Measurements from ENCODE around the gene IGF2. TPM values are rescaled to one million over a fixed set of nuclear protein-coding genes. Genes with fewer than 3 reads are reported as not detected.

IGF2 gene
- total RNA-seq, 2 donors from 2014 or later: 10.6 to 84.0 TPM

DNA sequence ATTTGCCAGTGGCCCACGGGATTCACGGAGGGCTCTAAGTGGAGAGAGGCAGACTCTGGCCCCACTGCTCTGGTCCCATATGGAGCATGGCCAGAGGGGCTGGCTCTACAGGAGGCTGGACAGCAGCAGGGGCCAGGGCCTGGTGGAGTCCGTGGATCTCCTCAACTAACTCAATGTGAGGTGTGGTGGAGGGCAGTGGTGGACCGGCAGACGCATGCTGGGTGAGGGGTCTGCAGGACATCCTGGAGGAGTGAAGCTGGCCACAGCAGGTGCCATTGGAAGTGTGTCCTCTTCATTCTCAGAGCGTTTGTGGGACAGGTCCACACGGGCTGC is 15.6 kb downstream of the IGF2 start:
- TF ChIP-seq, protein P1, sequence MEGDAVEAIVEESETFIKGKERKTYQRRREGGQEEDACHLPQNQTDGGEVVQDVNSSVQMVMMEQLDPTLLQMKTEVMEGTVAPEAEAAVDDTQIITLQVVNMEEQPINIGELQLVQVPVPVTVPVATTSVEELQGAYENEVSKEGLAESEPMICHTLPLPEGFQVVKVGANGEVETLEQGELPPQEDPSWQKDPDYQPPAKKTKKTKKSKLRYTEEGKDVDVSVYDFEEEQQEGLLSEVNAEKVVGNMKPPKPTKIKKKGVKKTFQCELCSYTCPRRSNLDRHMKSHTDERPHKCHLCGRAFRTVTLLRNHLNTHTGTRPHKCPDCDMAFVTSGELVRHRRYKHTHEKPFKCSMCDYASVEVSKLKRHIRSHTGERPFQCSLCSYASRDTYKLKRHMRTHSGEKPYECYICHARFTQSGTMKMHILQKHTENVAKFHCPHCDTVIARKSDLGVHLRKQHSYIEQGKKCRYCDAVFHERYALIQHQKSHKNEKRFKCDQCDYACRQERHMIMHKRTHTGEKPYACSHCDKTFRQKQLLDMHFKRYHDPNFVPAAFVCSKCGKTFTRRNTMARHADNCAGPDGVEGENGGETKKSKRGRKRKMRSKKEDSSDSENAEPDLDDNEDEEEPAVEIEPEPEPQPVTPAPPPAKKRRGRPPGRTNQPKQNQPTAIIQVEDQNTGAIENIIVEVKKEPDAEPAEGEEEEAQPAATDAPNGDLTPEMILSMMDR (IDR thresholded peaks at IDR 0.05): no peak
- no peak for TF ChIP-seq POLR2A (IDR thresholded peaks at IDR 0.05)
- DNase-seq: no peak
- no peaks in the 10 kb centered on the region for H3K36me3 ChIP-seq (replicated peaks in 1 of 2; ENCODE audit: insufficient read depth in 1 of 2, low read depth in 2 of 2)
- ATAC-seq: no peak
- no peaks in the 10 kb centered on the region for H3K4me1 ChIP-seq
- 83% methylated on average over 7 of the region's 7 CpGs; no CpG with 5 or more reads in 1 of the 2 donors for WGBS, 2 donors
- intact Hi-C loops (cut with DNase I): no loop called here
- no peaks in the 10 kb centered on the region for H3K9me3 ChIP-seq
- no peak overlapping the region for H3K4me3 ChIP-seq
- H3K27me3 ChIP-seq: peaks cover 0 to 5% of the 10 kb centered on the region in 2 donors
- no peak overlapping the region for H3K27ac ChIP-seq

DNA sequence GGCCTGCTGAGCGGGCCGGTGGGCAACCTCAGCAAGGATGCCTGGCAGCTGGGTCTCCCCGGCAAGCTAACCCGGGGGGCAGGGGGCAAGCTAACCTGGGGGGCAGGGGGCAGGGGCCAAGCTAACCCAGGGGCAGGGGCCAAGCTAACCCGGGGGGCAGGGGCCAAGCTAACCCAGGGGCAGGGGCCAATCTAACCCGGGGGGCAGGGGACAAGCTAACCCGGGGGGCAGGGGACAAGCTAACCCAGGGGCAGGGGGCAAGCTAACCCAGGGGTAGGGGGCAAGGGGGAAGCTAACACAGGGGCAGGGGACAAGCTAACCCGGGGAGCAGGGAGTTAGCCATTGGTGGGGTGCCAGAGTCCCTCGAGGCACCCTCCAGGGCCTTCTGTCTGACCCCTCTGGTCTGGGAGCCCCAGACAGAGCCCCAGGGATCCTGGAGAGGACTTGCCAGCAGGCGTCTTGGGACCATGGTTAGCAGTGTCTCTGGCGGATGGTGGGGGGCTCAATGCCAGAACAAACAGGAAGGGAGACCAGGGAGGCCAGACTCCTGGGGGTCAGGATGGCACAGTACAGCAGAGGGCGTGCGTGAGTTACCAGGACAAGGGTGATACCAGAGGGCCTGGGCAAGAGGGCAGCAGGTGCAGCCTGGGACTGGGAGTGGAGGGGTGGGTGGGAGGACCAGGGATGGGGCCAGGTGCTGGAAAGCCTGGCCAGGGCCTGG is 16.1 kb downstream of the IGF2 start:
- H3K4me3 ChIP-seq: no peak overlapping the region
- H3K27ac ChIP-seq: no peak overlapping the region
- intact Hi-C loops (cut with DNase I): no loop called here
- ATAC-seq: no peak
- H3K36me3 ChIP-seq (replicated peaks in 1 of 2; ENCODE audit: insufficient read depth in 1 of 2, low read depth in 2 of 2): no peaks in the 10 kb centered on the region
- H3K9me3 ChIP-seq: no peaks in the 10 kb centered on the region
- WGBS, 2 donors: 60 to 63% methylated on average over 7 to 9 of the region's 13 CpGs
- peaks cover 0 to 5% of the 10 kb centered on the region in 2 donors for H3K27me3 ChIP-seq
- H3K4me1 ChIP-seq: no peaks in the 10 kb centered on the region
- no peak for DNase-seq
- no peak for TF ChIP-seq POLR2A (IDR thresholded peaks at IDR 0.05)
- TF ChIP-seq, protein P1 (IDR thresholded peaks at IDR 0.05): no peak

DNA sequence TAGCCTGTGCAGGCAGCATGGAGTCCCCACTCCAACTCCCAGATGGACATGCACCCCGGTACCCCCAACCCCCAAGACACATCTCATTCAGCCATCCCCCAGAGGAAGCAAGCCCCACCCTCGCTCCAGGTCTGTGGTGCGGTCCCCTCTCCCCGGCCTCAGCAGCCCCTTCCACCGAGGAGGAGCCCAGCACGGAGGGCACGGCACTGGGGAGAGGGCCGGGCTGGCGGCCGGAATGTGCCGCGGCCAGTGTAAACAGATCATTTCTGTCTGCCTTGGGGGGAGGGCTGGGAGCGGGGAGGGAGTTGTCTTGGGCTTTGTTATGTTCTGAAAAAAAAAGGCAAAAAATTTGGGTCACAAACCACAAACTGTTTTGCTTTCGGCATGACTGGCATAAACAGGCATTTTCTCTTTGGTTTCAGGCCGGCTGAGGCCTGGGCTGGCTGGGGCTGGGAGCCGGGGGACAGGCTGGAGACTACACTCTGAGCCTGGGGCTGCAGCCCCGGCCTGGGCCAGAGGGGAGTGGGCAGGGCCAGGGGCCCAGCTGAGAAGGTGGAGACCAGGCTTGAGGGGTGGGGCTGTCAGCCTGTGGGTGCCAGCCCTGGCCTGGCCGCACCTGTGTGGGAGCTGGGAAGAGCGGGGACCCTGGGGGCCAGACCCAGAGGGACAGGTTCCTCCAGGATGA is 16.8 kb downstream of the IGF2 start:
- Histone ChIP-seq H3K9me3 (no peaks in the 10 kb centered on the region), H3K4me1 (no peaks in the 10 kb centered on the region), H3K27ac (no peak overlapping the region), H3K4me3 (no peak overlapping the region), H3K36me3 (replicated peaks in 1 of 2; ENCODE audit: insufficient read depth in 1 of 2, low read depth in 2 of 2) (no peaks in the 10 kb centered on the region), H3K27me3 (peaks cover 0 to 5% of the 10 kb centered on the region in 2 donors)
- whole genome bisulfite sequencing, 2 donors: 42 to 48% methylated on average over 7 to 16 of the region's 19 CpGs
- TF ChIP-seq, protein P1 (IDR thresholded peaks at IDR 0.05): no peak
- no peak for TF ChIP-seq POLR2A (IDR thresholded peaks at IDR 0.05)
- intact Hi-C loops (cut with DNase I): no loop called here
- DNase-seq: no peak
- no peak for ATAC-seq

DNA sequence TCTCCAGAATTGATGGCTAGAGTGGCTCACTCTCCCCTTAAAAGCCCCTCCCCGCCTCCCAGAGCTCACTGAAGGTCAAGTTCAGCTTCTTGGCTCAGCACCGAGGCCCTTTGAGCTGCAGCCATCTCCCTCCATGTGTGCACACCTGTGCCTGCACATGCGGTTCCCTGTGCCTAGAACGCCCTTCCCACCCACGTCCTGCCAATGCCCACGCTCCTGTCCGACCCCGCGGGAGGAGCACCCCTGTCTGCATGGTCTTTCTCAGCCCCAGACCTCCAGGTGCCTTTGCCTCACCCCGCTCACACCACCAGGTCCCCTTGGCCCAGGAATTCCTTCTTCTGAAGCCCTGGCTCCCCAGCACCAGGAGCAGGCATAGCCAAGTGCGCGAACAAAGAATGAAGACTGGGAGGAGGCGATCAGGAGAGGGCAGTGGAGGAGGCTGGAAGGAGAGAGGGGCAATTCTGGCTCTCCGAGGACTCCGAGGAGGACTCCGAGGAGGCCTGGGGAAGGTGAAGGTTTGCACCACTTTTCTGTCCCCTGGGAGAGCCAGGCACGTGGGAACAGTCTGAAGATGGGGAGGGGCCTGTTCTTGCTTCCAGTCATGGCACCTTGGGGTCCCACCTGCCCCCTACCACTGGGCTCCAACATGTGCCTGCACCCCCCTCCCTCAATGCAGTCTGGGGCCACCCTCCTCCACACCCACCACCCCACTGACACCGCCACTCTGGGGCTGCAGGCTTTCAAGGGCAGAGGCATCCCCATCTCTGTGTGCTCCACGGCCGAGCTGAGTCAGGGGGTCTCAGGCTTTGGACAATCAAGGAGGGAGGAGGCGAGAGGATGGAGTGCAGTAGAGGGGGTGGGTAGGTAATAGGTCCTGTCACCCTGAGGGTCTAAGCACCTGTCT is 17.7 kb downstream of the IGF2 start:
- WGBS, 2 donors: 61 to 65% methylated on average over 17 to 21 of the region's 21 CpGs
- Histone ChIP-seq H3K4me1 (no peaks in the 10 kb centered on the region), H3K9me3 (peaks cover 0 to 3% (median 0%) of the 10 kb centered on the region in 3 donors), H3K27me3 (peaks cover 0 to 5% of the 10 kb centered on the region in 2 donors), H3K36me3 (replicated peaks in 1 of 2; ENCODE audit: insufficient read depth in 1 of 2, low read depth in 2 of 2) (no peaks in the 10 kb centered on the region), H3K27ac (no peak overlapping the region), H3K4me3 (no peak overlapping the region)
- TF ChIP-seq, protein P1 (IDR thresholded peaks at IDR 0.05): no peak
- TF ChIP-seq POLR2A (IDR thresholded peaks at IDR 0.05): no peak
- DNase-seq (no peak), ATAC-seq (no peak)
- intact Hi-C loops (cut with DNase I): no loop called here
